HepG2 (cell line): ENCODE measurements around the gene RTP2. TPM values are rescaled to one million over a fixed set of nuclear protein-coding genes. Genes with fewer than 3 reads are reported as not detected.

ENCODE experiments used
- DPF2 ChIP-seq: sonication (generic); formaldehyde crosslinking; IDR thresholded peaks from 2 replicates; pipeline ENCODE4 v1.4.0; 2020; ENCODE audit warnings: mild to moderate bottlenecking, low read depth, missing genetic modification reagents, borderline replicate concordance
- HOMEZ ChIP-seq: IDR thresholded peaks from 2 replicates; pipeline ENCODE4 v1.6.1; 2016; ENCODE audit warnings: low read depth
- NFKB2 ChIP-seq: sonication (generic); formaldehyde crosslinking; IDR thresholded peaks from 2 replicates; pipeline ENCODE4 v1.4.0; 2020; ENCODE audit warnings: missing genetic modification reagents, borderline replicate concordance
- RFX3 ChIP-seq: IDR thresholded peaks from 2 replicates; pipeline ENCODE4 v1.6.1; 2016; ENCODE audit warnings: missing biosample characterization, missing genetic modification reagents
- SNAPC4 ChIP-seq: sonication (generic); formaldehyde crosslinking; IDR thresholded peaks from 2 replicates; pipeline ENCODE4 v1.4.0; 2020; ENCODE audit warnings: mild to moderate bottlenecking, missing genetic modification reagents
- TFDP1 ChIP-seq: IDR thresholded peaks from 2 replicates; pipeline ENCODE4 v1.6.1; 2016; ENCODE audit warnings: missing compliant biosample characterization, missing genetic modification reagents, borderline replicate concordance
- ZFX ChIP-seq: sonication (generic); formaldehyde crosslinking; IDR thresholded peaks from 2 replicates; pipeline ENCODE4 v1.4.0; 2020; ENCODE audit warnings: mild to moderate bottlenecking, low read depth, missing genetic modification reagents, moderate library complexity
- ZNF512B ChIP-seq: sonication (generic); formaldehyde crosslinking; IDR thresholded peaks from 2 replicates; pipeline ENCODE4 v1.5.1; 2020; ENCODE audit warnings: missing genetic modification reagents, mild to moderate bottlenecking, borderline replicate concordance
- ZNF563 ChIP-seq: sonication (generic); formaldehyde crosslinking; IDR thresholded peaks from 2 replicates; pipeline ENCODE4 v1.8.0; 2022; ENCODE audit warnings: mild to moderate bottlenecking, moderate library complexity, missing genetic modification reagents
- ZNF687 ChIP-seq: sonication (generic); formaldehyde crosslinking; IDR thresholded peaks from 2 replicates; pipeline ENCODE4 v1.5.1; 2020; ENCODE audit warnings: mild to moderate bottlenecking, missing genetic modification reagents, moderate library complexity
- ZNF816 ChIP-seq: sonication (generic); formaldehyde crosslinking; IDR thresholded peaks from 2 replicates; pipeline ENCODE4 v1.8.0; 2022; ENCODE audit warnings: missing genetic modification reagents, mild to moderate bottlenecking, borderline replicate concordance
- polyA plus RNA-seq, 8 experiments: library from polyadenylated mRNA; depleted of rRNA in 3 of 8; stranded (reverse) in 7 of 8; unstranded in 1 of 8; fragments of >200 nt; fragmentation: Illumina TruSeq in 4 of 8; extraction: Trizol in 4 of 8; gene quantifications; 2 replicates each; pipeline versions ENCODE4 v1.2.1 to v1.2.3, GENCODE V29; 2011 to 2016; ENCODE audit warnings: low read depth in 4 of 8, missing spikeins in 1 of 8, mixed read lengths in 1 of 8; ENCODE audit not compliant: insufficient read depth in 1 of 8
- total RNA-seq, 5 experiments: library from RNA; depleted of rRNA; stranded (reverse); fragments of >200 nt; fragmentation: Illumina TruSeq; extraction: Trizol; gene quantifications; 2 replicates each; pipeline ENCODE4 v1.2.3, GENCODE V29; 2016; ENCODE audit warnings: low read depth in 1 of 5

Gene RTP2
- total and polyA plus RNA-seq, 2 of the 13 experiments (the other 11 are each of a cell fraction or from before 2014, with no cell fraction given): not detected

- TF ChIP-seq ZNF512B (CRISPR knock-in tag): 0 out of 2 replicates have a peak, but pooled peaks have one; percentile 61
- peak; percentile 23; the same call in 1 of the 2 replicates for TF ChIP-seq ZFX (CRISPR knock-in tag)
- peak; percentile 48; the same call in 1 of the 2 replicates for TF ChIP-seq ZNF816
- TF ChIP-seq RFX3 (CRISPR knock-in tag): no peak
- TF ChIP-seq TFDP1 (CRISPR knock-in tag): 0 out of 2 replicates have a peak, but pooled peaks have one; percentile 9
- TF ChIP-seq NFKB2 (CRISPR knock-in tag): 0 out of 2 replicates have a peak, but pooled peaks have one; percentile 9
- 0 out of 2 replicates have a peak, but pooled peaks have one; percentile 49 for TF ChIP-seq ZNF563 (CRISPR knock-in tag)
- peak; percentile 70; the same call in 1 of the 2 replicates for TF ChIP-seq SNAPC4 (CRISPR knock-in tag)
- no peak for TF ChIP-seq HOMEZ (CRISPR knock-in tag)
- peak; percentile 68 for TF ChIP-seq ZNF687 (CRISPR knock-in tag)
- no peak for TF ChIP-seq DPF2 (CRISPR knock-in tag)
Measured at GRCh38 chr3:187741403-187742350, 39.3 kb upstream of the RTP2 start (continued).
